Brain microvascular endothelial cell (primary cell): ENCODE measurements around the gene SNRNP70.
"Not testable (repeated sequence)": the region's sequence is repeated elsewhere in the genome, so short reads cannot be mapped to it uniquely, and the experiment has no call there.

Experiments used
- DNase-seq: peaks from one replicate; pipeline ENCODE4 v3.0.0-alpha.2; 2020
- H3K27ac ChIP-seq: fragments of 250-450 bp; sonication (Bioruptor Pico); 2 replicates; pipeline ENCODE4 v1.5.1; 2020; ENCODE audit warnings: mild to moderate bottlenecking, moderate library complexity
- H3K27me3 ChIP-seq: fragments of 250-450 bp; sonication (Bioruptor Pico); replicated peaks from 2 replicates; pipeline ENCODE4 v1.5.1; 2020; ENCODE audit warnings: mild to moderate bottlenecking
- H3K36me3 ChIP-seq: fragments of 250-450 bp; sonication (Bioruptor Pico); replicated peaks from 2 replicates; pipeline ENCODE4 v1.5.1; 2020; ENCODE audit warnings: mild to moderate bottlenecking
- H3K4me3 ChIP-seq: 2 replicates; pipeline ENCODE4 v1.5.1; 2011; ENCODE audit warnings: low read depth, mild to moderate bottlenecking, control low read depth, low read length, moderate library complexity
- CTCF ChIP-seq: IDR thresholded peaks from 2 replicates; pipeline ENCODE4 v1.5.1; 2011; ENCODE audit warnings: low read depth, mild to moderate bottlenecking, moderate library complexity, low read length, control low read depth, inconsistent platforms; ENCODE audit errors: missing control alignments
- in situ Hi-C: cut with HindIII; loops from 2 replicates; pipeline ENCODE4 v1.10.0; 2017; ENCODE audit warnings: low sequenced_read_pairs, low pct_ligation_motif_present

The SNRNP70 gene

GRCh38 chr19:49074869-49075268 lies 10.4 kb upstream of the SNRNP70 start:
- H3K4me3 ChIP-seq, H3K27ac ChIP-seq, H3K36me3 ChIP-seq, in situ Hi-C loops: not testable (repeated sequence)
- DNase-seq: peak; percentile 65
- peak; percentile 69 for TF ChIP-seq CTCF
- peaks cover 12% of the 10 kb centered on the region for H3K27me3 ChIP-seq

DNA sequence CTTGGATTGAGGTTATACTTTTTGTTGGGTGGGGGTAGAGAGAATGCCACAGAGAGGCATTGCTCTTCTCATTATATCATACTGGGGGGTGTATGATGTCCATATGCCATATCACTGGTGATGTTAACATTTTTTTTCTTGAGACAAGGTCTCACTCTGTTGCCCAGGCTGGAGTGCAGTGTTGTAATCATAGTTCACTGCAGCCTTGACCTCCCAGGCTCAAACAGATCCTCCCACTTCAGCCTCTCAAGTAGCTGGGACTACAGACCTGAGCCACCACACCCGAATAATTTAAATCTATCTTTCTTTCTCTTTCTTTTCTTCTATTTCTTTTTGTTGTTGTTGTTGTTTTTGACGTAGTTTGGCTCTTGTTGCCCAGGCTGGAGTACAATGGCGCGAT lies 4.9 kb upstream of the SNRNP70 start:
- no peak for TF ChIP-seq CTCF
- DNase-seq: no peak
- Histone ChIP-seq H3K36me3 (no peaks in the 10 kb centered on the region), H3K27me3 (no peaks in the 10 kb centered on the region), H3K4me3 (no peak overlapping the region), H3K27ac (no peak overlapping the region)
- in situ Hi-C loops: no loop called here

- no peak for TF ChIP-seq CTCF
- in situ Hi-C loops: no loop called here
- DNase-seq: no peak
- no peak overlapping the region for H3K4me3 ChIP-seq
- peaks cover under 1% of the 10 kb centered on the region for H3K36me3 ChIP-seq
- no peak overlapping the region for H3K27ac ChIP-seq
- no peaks in the 10 kb centered on the region for H3K27me3 ChIP-seq
Measured at GRCh38 chr19:49081273-49081672, 4.0 kb upstream of the SNRNP70 start.

- peaks cover 24% of the 10 kb centered on the region for H3K36me3 ChIP-seq
- H3K27ac ChIP-seq: peak overlapping the region; percentile 86
- no peaks in the 10 kb centered on the region for H3K27me3 ChIP-seq
- no peak for DNase-seq
- peak overlapping the region; percentile 96 for H3K4me3 ChIP-seq
- no peak for TF ChIP-seq CTCF
- in situ Hi-C loops: no loop called here
Measured at GRCh38 chr19:49084206-49085019, 838 bp upstream of the SNRNP70 start.

- in situ Hi-C loops: no loop called here
- no peak for TF ChIP-seq CTCF
Measured at GRCh38 chr19:49085868-49086232, 599 bp downstream of the SNRNP70 start.

DNA sequence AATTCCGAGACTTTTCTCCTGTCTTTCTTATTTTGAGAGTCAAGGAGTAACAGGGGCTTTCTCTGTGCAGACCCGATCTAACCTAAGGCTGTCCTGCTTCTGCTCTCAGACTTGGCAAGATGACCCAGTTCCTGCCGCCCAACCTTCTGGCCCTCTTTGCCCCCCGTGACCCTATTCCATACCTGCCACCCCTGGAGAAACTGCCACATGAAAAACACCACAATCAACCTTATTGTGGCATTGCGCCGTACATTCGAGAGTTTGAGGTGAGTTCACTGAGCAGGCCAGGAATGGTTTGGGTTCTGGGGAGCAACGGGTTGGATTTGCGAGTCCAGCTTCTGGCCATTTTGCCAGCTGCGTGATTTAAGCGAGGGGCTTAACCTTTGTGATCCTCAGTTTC lies 1.0 kb downstream of the SNRNP70 start:
- Histone ChIP-seq H3K27ac (no peak overlapping the region), H3K36me3 (peaks cover 39% of the 10 kb centered on the region), H3K27me3 (no peaks in the 10 kb centered on the region), H3K4me3 (peak overlapping the region; percentile 96)
- in situ Hi-C loops: no loop called here
- DNase-seq: no peak
- no peak for TF ChIP-seq CTCF

More at GRCh38 chr19:49085868-49086232, 599 bp downstream of the SNRNP70 start:
- Histone ChIP-seq H3K4me3 (peak overlapping the region; percentile 96), H3K36me3 (peaks cover 34% of the 10 kb centered on the region), H3K27ac (peak overlapping the region; percentile 86), H3K27me3 (no peaks in the 10 kb centered on the region)
- no peak for DNase-seq
